H1 (cell line): ENCODE measurements around the gene PARD3. TPM values are rescaled to one million over a fixed set of nuclear protein-coding genes. Genes with fewer than 3 reads are reported as not detected.

Experiments used
- CTCF ChIA-PET: fragments of 300-600 bp; sonication (Branson Sonifier 250); formaldehyde crosslinking; loops from one replicate; lab custom pipeline; 2021; ENCODE audit not compliant: partially characterized antibody; lab: Charles Lee
- POLR2A ChIA-PET: fragments of 300-600 bp; sonication (Branson Sonifier 250); formaldehyde crosslinking; loops from one replicate; lab custom pipeline; 2021; ENCODE audit warnings: inconsistent platforms; ENCODE audit not compliant: partially characterized antibody; lab: Charles Lee
- DNase-seq, 2 experiments: peaks; one replicate each; pipeline versions ENCODE4 v3.0.0 to v3.0.0-alpha.2; 2010 to 2022; ENCODE audit warnings: low spot score in 2 of 2, low read depth in 1 of 2, mixed read lengths in 1 of 2
- FAIRE-seq: peaks from 2 replicates; lab custom pipeline; 2011; peaks lifted over from hg19 to GRCh38; lab: Jason Lieb, UNC
- H2AFZ ChIP-seq: 2 replicates; pipeline ENCODE4 v1.8.1; 2012; ENCODE audit warnings: low read length, inconsistent platforms
- H2AK5ac ChIP-seq: 2 replicates; pipeline ENCODE4 v1.6.1; 2013; ENCODE audit warnings: low read depth, low read length
- H2BK120ac ChIP-seq: replicated peaks from 2 replicates; pipeline ENCODE3; 2013; ENCODE audit warnings: low read depth, low read length, inconsistent platforms
- H2BK12ac ChIP-seq: 2 replicates; pipeline ENCODE4 v1.6.1; 2013; ENCODE audit warnings: low read depth, low read length
- H2BK15ac ChIP-seq: 2 replicates; pipeline ENCODE4 v1.6.1; 2013; ENCODE audit warnings: low read length
- H2BK20ac ChIP-seq: 2 replicates; pipeline ENCODE4 v1.6.1; 2013; ENCODE audit warnings: low read length
- H2BK5ac ChIP-seq: 2 replicates; pipeline ENCODE4 v1.6.1; 2013; ENCODE audit warnings: low read depth, low read length
- H3K14ac ChIP-seq: 2 replicates; pipeline ENCODE4 v1.6.1; 2013; ENCODE audit warnings: inconsistent platforms; ENCODE audit not compliant: insufficient read length
- H3K18ac ChIP-seq: 2 replicates; pipeline ENCODE4 v1.6.1; 2013; ENCODE audit warnings: low read length; ENCODE audit errors: extremely low read depth
- H3K23ac ChIP-seq: 2 replicates; pipeline ENCODE4 v1.6.1; 2013; ENCODE audit warnings: inconsistent platforms; ENCODE audit not compliant: insufficient read length
- H3K23me2 ChIP-seq: 2 replicates; pipeline ENCODE4 v1.6.1; 2013; ENCODE audit warnings: low read depth, low read length
- H3K27ac ChIP-seq: 2 replicates; pipeline ENCODE4 v1.6.1; 2011; ENCODE audit warnings: low read depth, low read length, inconsistent platforms
- H3K27me3 ChIP-seq, 4 experiments: replicated peaks in 1 of 4; 1 replicate in 1 of 4; 2 replicates in 3 of 4; pipeline versions ENCODE4 v1.6.1 to v1.8.1; 2011 to 2013; ENCODE audit warnings: low read length in 3 of 4, mild to moderate bottlenecking in 3 of 4, inconsistent platforms in 2 of 4, mixed read lengths in 2 of 4, moderate library complexity in 1 of 4; ENCODE audit not compliant: control insufficient read depth in 3 of 4, insufficient read depth in 3 of 4; ENCODE audit errors: extremely low read depth in 1 of 4
- H3K36me3 ChIP-seq, 4 experiments: 2 replicates each; pipeline versions ENCODE4 v1.6.1 to v1.8.1; 2011 to 2013; ENCODE audit warnings: mild to moderate bottlenecking in 4 of 4, low read length in 3 of 4, moderate library complexity in 2 of 4, control low read depth in 1 of 4, inconsistent platforms in 1 of 4; ENCODE audit not compliant: insufficient read depth in 4 of 4, control insufficient read depth in 2 of 4
- H3K4ac ChIP-seq: replicated peaks from 2 replicates; pipeline ENCODE3; 2013; ENCODE audit warnings: low read length, low read depth, mixed read lengths, inconsistent platforms; ENCODE audit not compliant: insufficient read length
- H3K4me1 ChIP-seq, 4 experiments: replicated peaks in 1 of 4; 1 replicate in 1 of 4; 2 replicates in 3 of 4; pipeline versions ENCODE4 v1.6.1 to v1.8.1; 2011 to 2013; ENCODE audit warnings: low read length in 3 of 4, inconsistent platforms in 2 of 4, mixed read lengths in 1 of 4; ENCODE audit not compliant: insufficient read depth in 4 of 4, control insufficient read depth in 3 of 4
- H3K4me2 ChIP-seq, 2 experiments: 2 replicates each; pipeline versions ENCODE4 v1.6.1 to v1.8.1; 2011 to 2013; ENCODE audit warnings: low read depth in 2 of 2, low read length in 2 of 2, control low read depth in 1 of 2, inconsistent platforms in 1 of 2, mild to moderate bottlenecking in 1 of 2; ENCODE audit not compliant: insufficient read depth in 1 of 2
- H3K4me3 ChIP-seq, 4 experiments: fragments of 200-600, 300-600 bp in 1 of 4; sonication (generic), shearing (Covaris generic), sonication (Bioruptor Twin) in 1 of 4; 2 replicates each; pipeline versions ENCODE4 v1.5.1 to v1.8.1; 2011 to 2016; ENCODE audit warnings: low read length in 4 of 4, low read depth in 3 of 4, control low read depth in 2 of 4, inconsistent platforms in 2 of 4, mild to moderate bottlenecking in 2 of 4, mixed read lengths in 1 of 4, moderate library complexity in 1 of 4; ENCODE audit not compliant: insufficient read depth in 2 of 4; ENCODE audit errors: extremely low read depth in 1 of 4
- H3K56ac ChIP-seq: replicated peaks from 2 replicates; pipeline ENCODE3; 2013; ENCODE audit warnings: low read depth, mild to moderate bottlenecking, mixed read lengths, low read length, inconsistent platforms; ENCODE audit not compliant: insufficient read length
- H3K79me1 ChIP-seq: 2 replicates; pipeline ENCODE4 v1.6.1; 2013; ENCODE audit warnings: low read depth, low read length, control low read depth
- H3K79me2 ChIP-seq, 2 experiments: 2 replicates each; pipeline versions ENCODE4 v1.6.1 to v1.8.1; 2012 to 2013; ENCODE audit warnings: low read length in 2 of 2, mild to moderate bottlenecking in 2 of 2, inconsistent platforms in 1 of 2; ENCODE audit not compliant: insufficient read depth in 2 of 2, control insufficient read depth in 1 of 2
- H3K9ac ChIP-seq, 4 experiments: replicated peaks in 1 of 4; 1 replicate in 1 of 4; 2 replicates in 3 of 4; pipeline versions ENCODE4 v1.6.1 to v1.8.1; 2011 to 2013; ENCODE audit warnings: low read depth in 3 of 4, low read length in 3 of 4, control low read depth in 2 of 4, mild to moderate bottlenecking in 2 of 4, moderate library complexity in 2 of 4, inconsistent platforms in 1 of 4; ENCODE audit errors: extremely low read depth in 1 of 4
- H3K9me3 ChIP-seq, 2 experiments: 2 replicates each; pipeline versions ENCODE4 v1.6.1 to v1.8.1; 2012 to 2013; ENCODE audit warnings: mild to moderate bottlenecking in 2 of 2, moderate library complexity in 2 of 2, control low read depth in 1 of 2, inconsistent platforms in 1 of 2, low read depth in 1 of 2, low read length in 1 of 2, mixed read lengths in 1 of 2; ENCODE audit not compliant: insufficient read depth in 2 of 2
- H4K20me1 ChIP-seq, 2 experiments: replicated peaks in 1 of 2; 2 replicates each; pipeline versions ENCODE3 to v1.8.1; 2011 to 2013; ENCODE audit warnings: inconsistent platforms in 2 of 2, low read length in 2 of 2, mild to moderate bottlenecking in 1 of 2; ENCODE audit not compliant: insufficient read depth in 2 of 2, control insufficient read depth in 1 of 2
- H4K5ac ChIP-seq: 2 replicates; pipeline ENCODE4 v1.6.1; 2013; ENCODE audit warnings: low read length, low read depth, mixed read lengths, inconsistent platforms; ENCODE audit not compliant: insufficient read length
- H4K8ac ChIP-seq: 2 replicates; pipeline ENCODE4 v1.8.0; 2013; ENCODE audit warnings: mild to moderate bottlenecking, moderate library complexity, low read length, inconsistent platforms; ENCODE audit not compliant: insufficient read depth; ENCODE audit errors: extremely low read depth
- H4K91ac ChIP-seq: replicated peaks from 2 replicates; pipeline ENCODE3; 2013; ENCODE audit warnings: low read length, mixed read lengths, inconsistent platforms; ENCODE audit not compliant: insufficient read length
- BCL11A ChIP-seq, 2 experiments: IDR thresholded peaks; one replicate each; pipeline ENCODE4 v1.6.1; 2011; ENCODE audit warnings: low read depth in 2 of 2, low read length in 2 of 2, mild to moderate bottlenecking in 2 of 2
- CEBPB ChIP-seq: IDR thresholded peaks from 2 replicates; pipeline ENCODE4 v1.6.1; 2012; ENCODE audit warnings: low read depth, low read length
- CHD1 ChIP-seq: IDR thresholded peaks from 2 replicates; pipeline ENCODE4 v1.6.1; 2012; ENCODE audit warnings: low read depth, low read length, improper control_type of control experiment
- CTCF ChIP-seq, 3 experiments: IDR thresholded peaks; 1 replicate in 2 of 3; 2 replicates in 1 of 3; pipeline versions ENCODE4 v1.5.1 to v1.6.1; 2011; ENCODE audit warnings: low read length in 3 of 3, mild to moderate bottlenecking in 3 of 3, inconsistent platforms in 2 of 3, low read depth in 1 of 3, moderate library complexity in 1 of 3; ENCODE audit not compliant: insufficient read depth in 1 of 3; ENCODE audit errors: control extremely low read depth in 1 of 3
- FOSL1 ChIP-seq: IDR thresholded peaks from 2 replicates; pipeline ENCODE4 v1.6.1; 2011; ENCODE audit warnings: mild to moderate bottlenecking, low read depth, low read length, moderate library complexity; ENCODE audit not compliant: insufficient read depth
- GABPA ChIP-seq: IDR thresholded peaks from 2 replicates; pipeline ENCODE4 v1.6.1; 2011; ENCODE audit warnings: mild to moderate bottlenecking, low read length, moderate library complexity, borderline replicate concordance; ENCODE audit not compliant: insufficient read depth
- JUN ChIP-seq: IDR thresholded peaks from 2 replicates; pipeline ENCODE4 v1.6.1; 2011; ENCODE audit warnings: low read depth, mild to moderate bottlenecking, improper control_type of control experiment, low read length
- SIN3A ChIP-seq, 2 experiments: IDR thresholded peaks in 1 of 2; conservative IDR thresholded peaks in 1 of 2; 2 replicates each; pipeline ENCODE4 v1.6.1; 2011 to 2012; ENCODE audit warnings: low read length in 2 of 2, improper control_type of control experiment in 1 of 2, low read depth in 1 of 2, mild to moderate bottlenecking in 1 of 2
- SUZ12 ChIP-seq: fragments of 200-600 bp; sonication (generic); IDR thresholded peaks from 2 replicates; pipeline ENCODE4 v1.6.1; 2012; ENCODE audit warnings: mild to moderate bottlenecking, inconsistent platforms, low read length, moderate library complexity, mixed read lengths
- WGBS, 2 experiments: shearing (Covaris generic) in 1 of 2; methylation state at CpG; one replicate each; pipeline versions ENCODE4 v1.1.6 to v1.1.7; 2013 to 2015; ENCODE audit warnings: low lambda C conversion rate in 2 of 2, mixed read lengths in 2 of 2, inconsistent platforms in 1 of 2, low coverage in 1 of 2, missing lambda C conversion rate in 1 of 2; ENCODE audit not compliant: insufficient replicate concordance in 2 of 2, insufficient coverage in 1 of 2, insufficient read length in 1 of 2; ENCODE audit errors: extremely low coverage in 1 of 2, missing lambda C conversion rate in 1 of 2; 5-methylcytosine and 5-hydroxymethylcytosine counted together
- polyA plus RNA-seq, 7 experiments: library from polyadenylated mRNA; depleted of rRNA in 3 of 7; stranded (reverse) in 5 of 7; unstranded in 2 of 7; fragments of >200 nt in 5 of 7; fragments of 200-250 nt in 2 of 7; gene quantifications; 1 replicate in 5 of 7; 2 replicates in 1 of 7; 4 replicates in 1 of 7; pipeline versions ENCODE4 v1.2.1 to v1.2.3, GENCODE V29; 2011 to 2013; ENCODE audit warnings: missing spikeins in 2 of 7, mixed read lengths in 2 of 7
- total RNA-seq: library from RNA; stranded (reverse); fragmentation: NEBNext Ultra II Directional; extraction: Animal tissue kit (Norgen Biotek cat#: 25700); gene quantifications from 2 replicates; pipeline ENCODE4 v1.2.1, GENCODE V29; 2021

PARD3 gene
- total and polyA plus RNA-seq, 2 of the 8 experiments (the other 6 are each of a cell fraction or from before 2014, with no cell fraction given): 19.7 to 49.1 TPM

- DNase-seq: no peak
- H3K4me1 ChIP-seq: peaks cover 0 to 9% (median 7%) of the 10 kb centered on the region in 4 experiments; a peak in 4 of 7 replicates
- no peak overlapping the region for H2BK12ac ChIP-seq
- H3K27ac ChIP-seq: no peak overlapping the region
- H3K23me2 ChIP-seq: no peaks in the 10 kb centered on the region
- no peak overlapping the region for H3K56ac ChIP-seq
- H3K14ac ChIP-seq: no peak overlapping the region
- no peaks in the 10 kb centered on the region for H3K79me1 ChIP-seq
- no peaks in the 10 kb centered on the region; a peak in 1 of 8 replicates for H3K36me3 ChIP-seq
- no peak overlapping the region for H2BK20ac ChIP-seq
- H3K9ac ChIP-seq: no peak overlapping the region
- no peaks in the 10 kb centered on the region for H4K20me1 ChIP-seq
- H3K4ac ChIP-seq: no peak overlapping the region
- H3K4me2 ChIP-seq: no peak overlapping the region
- H4K91ac ChIP-seq: no peak overlapping the region
- no peak overlapping the region for H2AK5ac ChIP-seq
- CTCF ChIA-PET: interaction anchor here (0.7 kb wide), 1 partner anchor 105 kb away, joined by 3 read pairs; no protein-coding TSS in a partner anchor
- no peak overlapping the region for H4K5ac ChIP-seq
- H3K9me3 ChIP-seq: peaks cover 0 to 6% of the 10 kb centered on the region in 2 experiments; a peak in 2 of 4 replicates
- H2AFZ ChIP-seq: no peak overlapping the region
- POLR2A ChIA-PET: no interaction called here
- no peak overlapping the region for H3K4me3 ChIP-seq
- no peak overlapping the region for H2BK5ac ChIP-seq
- FAIRE-seq: no peak
- no peak overlapping the region for H3K18ac ChIP-seq
- no peak overlapping the region for H2BK120ac ChIP-seq
- H3K79me2 ChIP-seq: no peaks in the 10 kb centered on the region
- no peak overlapping the region for H4K8ac ChIP-seq
- no peak overlapping the region for H2BK15ac ChIP-seq
- 90% methylated on average over 7 of the region's 7 CpGs; no CpG with 5 or more reads in 1 of the 2 experiments for WGBS, 2 experiments
- no peaks in the 10 kb centered on the region for H3K27me3 ChIP-seq
- H3K23ac ChIP-seq: no peak overlapping the region
- no peak for TF ChIP-seq JUN
- TF ChIP-seq SUZ12: no peak
- no peak for TF ChIP-seq SIN3A (conservative IDR thresholded peaks at IDR 0.05 in 1 of 2, IDR thresholded peaks at IDR 0.05 in 1 of 2; ENCODE audit: low read depth in 1 of 2, low read length in 2 of 2)
- TF ChIP-seq BCL11A (IDR thresholded peaks at IDR 0.05; ENCODE audit: low read depth in 2 of 2, low read length in 2 of 2): no peak
- no peak for TF ChIP-seq CTCF (IDR thresholded peaks at IDR 0.05; ENCODE audit: control extremely low read depth in 1 of 3, insufficient read depth in 1 of 3, low read depth in 1 of 3, low read length in 3 of 3)
- no peak for TF ChIP-seq FOSL1
- no peak for TF ChIP-seq GABPA
- no peak for TF ChIP-seq CEBPB
- TF ChIP-seq CHD1: no peak
Observed at GRCh38 chr10:34203966-34204630, 611.0 kb downstream of the PARD3 start.
